ENCODE measurements around the gene LHX3.

- TF ChIP-seq CTCF (IDR thresholded peaks at IDR 0.05) (no peak), EP300 (IDR thresholded peaks at IDR 0.05) (no peak), POLR2A (IDR thresholded peaks at IDR 0.05) (no peak), POLR2AphosphoS5 (IDR thresholded peaks at IDR 0.05) (no peak)
Measured at GRCh38 chr9:136218271-136218670, 13.3 kb upstream of the LHX3 start.

Measured in stomach (tissue), 4 donors.